ENCODE measurements around the gene ONECUT3.

DNA sequence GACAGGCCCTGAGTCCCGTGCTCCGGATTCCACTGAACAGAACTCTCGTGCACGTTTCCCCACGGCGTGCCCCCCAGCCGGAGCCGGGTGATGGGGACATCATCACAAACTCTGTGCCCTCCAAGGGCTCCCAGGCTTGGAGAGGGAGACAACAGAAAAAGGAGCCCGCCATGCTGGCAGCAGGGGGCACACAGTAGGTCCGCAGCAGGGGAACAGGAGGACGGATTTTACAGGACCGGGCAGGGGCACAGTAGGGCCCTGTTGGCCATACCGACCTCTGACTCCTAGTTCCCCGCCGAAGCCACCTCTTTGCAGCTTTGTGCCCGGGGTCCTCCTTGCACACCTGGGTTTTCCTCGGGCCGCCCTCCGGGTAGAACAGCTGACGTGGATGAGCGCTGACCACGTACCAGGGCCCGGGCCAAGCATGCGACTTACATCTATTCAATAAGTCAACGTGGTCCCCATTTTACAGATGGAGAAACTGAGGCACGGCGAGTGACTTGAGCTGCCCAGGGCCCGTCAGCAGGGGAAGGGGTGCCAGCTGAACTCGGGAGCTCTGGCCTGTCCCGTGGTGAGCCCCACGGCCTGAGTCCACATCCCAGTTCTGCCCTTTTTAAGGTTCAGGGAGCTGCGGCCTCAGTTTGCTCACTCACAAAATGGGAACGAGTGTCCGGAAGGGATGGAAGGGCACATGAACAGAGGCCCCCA lies 10.2 kb upstream of the ONECUT3 start:
- TF ChIP-seq, protein P1, sequence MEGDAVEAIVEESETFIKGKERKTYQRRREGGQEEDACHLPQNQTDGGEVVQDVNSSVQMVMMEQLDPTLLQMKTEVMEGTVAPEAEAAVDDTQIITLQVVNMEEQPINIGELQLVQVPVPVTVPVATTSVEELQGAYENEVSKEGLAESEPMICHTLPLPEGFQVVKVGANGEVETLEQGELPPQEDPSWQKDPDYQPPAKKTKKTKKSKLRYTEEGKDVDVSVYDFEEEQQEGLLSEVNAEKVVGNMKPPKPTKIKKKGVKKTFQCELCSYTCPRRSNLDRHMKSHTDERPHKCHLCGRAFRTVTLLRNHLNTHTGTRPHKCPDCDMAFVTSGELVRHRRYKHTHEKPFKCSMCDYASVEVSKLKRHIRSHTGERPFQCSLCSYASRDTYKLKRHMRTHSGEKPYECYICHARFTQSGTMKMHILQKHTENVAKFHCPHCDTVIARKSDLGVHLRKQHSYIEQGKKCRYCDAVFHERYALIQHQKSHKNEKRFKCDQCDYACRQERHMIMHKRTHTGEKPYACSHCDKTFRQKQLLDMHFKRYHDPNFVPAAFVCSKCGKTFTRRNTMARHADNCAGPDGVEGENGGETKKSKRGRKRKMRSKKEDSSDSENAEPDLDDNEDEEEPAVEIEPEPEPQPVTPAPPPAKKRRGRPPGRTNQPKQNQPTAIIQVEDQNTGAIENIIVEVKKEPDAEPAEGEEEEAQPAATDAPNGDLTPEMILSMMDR (conservative IDR thresholded peaks at IDR 0.05; ENCODE audit: low read length), result no peak
- no peak for TF ChIP-seq EZH2phosphoT487 (IDR thresholded peaks at IDR 0.05; ENCODE audit: borderline replicate concordance, low read depth, low read length)

All from OCI-LY7 (cell line).